Measurements from ENCODE around the gene SLC9A8. TPM values are rescaled to one million over a fixed set of nuclear protein-coding genes. Genes with fewer than 3 reads are reported as not detected.

SLC9A8 gene
- total and polyA plus RNA-seq, 9 of the 15 experiments (the other 6 are each of a cell fraction or from before 2014, with no cell fraction given), result 0.56 to 9.7 (median 5.0) TPM

- TF ChIP-seq BCLAF1 (IDR thresholded peaks at IDR 0.05; ENCODE audit: borderline replicate concordance in 1 of 2, control insufficient read depth in 1 of 2, low read depth in 2 of 2, low read length in 1 of 2), result no peak
- TF ChIP-seq THRA (IDR thresholded peaks at IDR 0.05), result no peak
- TF ChIP-seq CBX1 (IDR thresholded peaks at IDR 0.05; ENCODE audit: low read depth), result no peak
- no peak for TF ChIP-seq CHCHD3 (CRISPR knock-in tag; IDR thresholded peaks at IDR 0.05)
- TF ChIP-seq MITF (IDR thresholded peaks at IDR 0.05), result no peak
- TF ChIP-seq NBN (IDR thresholded peaks at IDR 0.05; ENCODE audit: low read depth), result no peak
- no peak for TF ChIP-seq ZNF609 (CRISPR knock-in tag; IDR thresholded peaks at IDR 0.05; ENCODE audit: borderline replicate concordance)
- no peak for TF ChIP-seq ARHGAP35 (IDR thresholded peaks at IDR 0.05; ENCODE audit: partially characterized antibody)
- 0 out of 4 replicates have a peak, but pooled peaks of 1 of the 2 experiments have one; percentile 40 for TF ChIP-seq ARNT (IDR thresholded peaks at IDR 0.05)
- TF ChIP-seq RERE (CRISPR knock-in tag; IDR thresholded peaks at IDR 0.05; ENCODE audit: borderline replicate concordance), result no peak
Measured at GRCh38 chr20:49766979-49767521, 45.6 kb upstream of the SLC9A8 start (continued).

All from K562 (cell line).